ENCODE measurements around the gene EHD2.
"Not testable (repeated sequence)": the region's sequence is repeated elsewhere in the genome, so short reads cannot be mapped to it uniquely, and the experiment has no call there.

Gene EHD2

DNA sequence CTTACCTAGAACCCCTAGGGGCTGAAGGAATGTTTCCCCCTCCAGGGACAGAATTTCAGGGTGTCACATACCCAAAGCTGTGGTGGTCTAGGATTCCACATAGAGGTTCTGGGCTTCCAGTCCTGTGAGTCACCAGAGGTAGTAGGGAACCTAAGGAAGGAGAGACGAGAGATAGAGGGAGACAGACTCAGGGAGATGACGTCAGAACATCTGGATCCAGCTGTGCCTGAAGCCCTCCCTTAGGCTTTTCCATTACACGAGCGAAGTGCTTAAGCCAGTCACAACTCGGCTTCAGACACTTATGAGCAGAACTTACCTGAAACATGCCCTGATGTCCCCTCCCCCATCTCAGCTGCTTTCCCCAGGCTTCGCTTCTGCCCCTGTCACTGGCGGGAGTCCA, 53.4 kb downstream of the EHD2 start:
- DNase-seq (ENCODE audit: low read depth in 1 of 2, low spot score in 1 of 2), result no peak

DNA sequence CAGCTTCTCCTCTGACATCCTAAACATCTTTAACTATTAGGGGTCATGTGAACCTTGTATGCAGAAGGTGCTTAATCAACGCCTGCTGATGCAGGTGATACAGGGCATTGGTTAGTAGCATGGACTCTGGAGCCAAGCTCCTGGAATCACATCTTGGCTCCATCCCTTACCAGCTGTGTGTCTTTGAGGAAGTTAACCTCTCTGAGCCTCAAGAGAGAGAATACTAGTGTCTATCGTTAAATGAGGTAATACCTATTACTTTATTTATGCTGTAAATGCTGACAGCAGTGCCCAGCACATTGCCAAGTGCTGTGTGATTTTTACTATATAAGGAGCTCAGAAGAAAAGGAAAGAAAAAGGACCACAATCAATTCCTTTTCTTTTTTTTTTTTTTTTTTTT, 54.1 kb downstream of the EHD2 start:
- DNase-seq (ENCODE audit: low read depth in 1 of 2, low spot score in 1 of 2), result no peak

DNA sequence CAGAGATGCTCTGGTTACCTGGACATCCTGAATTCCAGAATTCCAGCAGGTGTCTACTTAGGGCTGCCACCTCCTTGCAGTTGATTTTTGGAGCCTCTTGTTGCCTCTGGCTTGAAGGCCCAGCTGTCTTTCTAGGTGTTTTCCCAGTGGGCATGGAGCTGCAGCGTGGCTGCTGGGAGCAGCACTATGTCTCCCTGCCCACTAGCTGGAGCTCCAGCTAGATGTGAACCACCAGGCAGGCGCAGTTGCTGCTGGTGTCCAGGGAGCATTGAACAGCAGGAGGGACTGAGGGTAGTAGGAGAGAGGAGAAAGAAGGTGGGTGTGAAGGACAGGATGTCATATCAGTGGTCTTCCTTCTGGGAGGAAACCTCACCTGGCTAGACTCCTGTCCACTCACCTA, 55.4 kb downstream of the EHD2 start:
- no peak for DNase-seq (ENCODE audit: low read depth in 1 of 2, low spot score in 1 of 2)

DNA sequence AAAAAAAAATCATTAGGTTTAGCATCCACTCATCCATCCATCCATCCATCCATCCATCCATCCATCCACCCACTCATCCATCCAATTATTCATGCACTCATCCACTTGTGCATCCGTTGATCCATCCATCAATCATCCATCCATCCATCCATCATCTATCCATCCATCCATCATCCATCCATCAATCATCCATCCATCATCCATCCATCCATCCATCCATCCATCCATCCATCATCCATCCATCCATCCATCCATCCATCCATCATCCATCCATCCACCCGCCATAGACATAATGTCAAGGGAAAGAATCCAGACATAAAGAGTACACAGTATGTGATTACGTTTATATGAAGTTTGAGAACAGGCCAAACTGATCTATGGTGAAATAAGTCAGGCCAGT, 56.3 kb downstream of the EHD2 start:
- DNase-seq (ENCODE audit: low read depth in 1 of 2, low spot score in 1 of 2), result no peak

DNA sequence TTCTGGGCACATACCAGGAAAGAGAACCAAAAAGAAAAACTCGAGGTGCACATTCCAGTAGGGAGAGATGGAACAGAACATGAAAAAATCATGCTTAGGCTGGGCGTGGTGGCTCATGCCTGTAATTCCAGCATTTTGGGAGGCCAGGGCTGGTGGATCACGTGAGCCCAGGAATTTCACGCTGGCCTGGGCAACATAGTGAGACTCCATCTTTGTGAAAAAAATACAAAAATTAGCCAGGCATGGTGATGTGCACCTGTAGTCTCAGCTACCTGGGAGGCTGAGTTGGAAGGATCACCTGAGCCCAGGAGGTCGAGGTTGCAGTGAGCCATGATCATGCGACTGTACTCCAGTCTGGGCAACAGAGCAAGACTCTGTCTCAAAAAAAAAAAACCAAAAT, 58.1 kb downstream of the EHD2 start:
- not testable (repeated sequence) for DNase-seq (ENCODE audit: low read depth in 1 of 2, low spot score in 1 of 2)

DNA sequence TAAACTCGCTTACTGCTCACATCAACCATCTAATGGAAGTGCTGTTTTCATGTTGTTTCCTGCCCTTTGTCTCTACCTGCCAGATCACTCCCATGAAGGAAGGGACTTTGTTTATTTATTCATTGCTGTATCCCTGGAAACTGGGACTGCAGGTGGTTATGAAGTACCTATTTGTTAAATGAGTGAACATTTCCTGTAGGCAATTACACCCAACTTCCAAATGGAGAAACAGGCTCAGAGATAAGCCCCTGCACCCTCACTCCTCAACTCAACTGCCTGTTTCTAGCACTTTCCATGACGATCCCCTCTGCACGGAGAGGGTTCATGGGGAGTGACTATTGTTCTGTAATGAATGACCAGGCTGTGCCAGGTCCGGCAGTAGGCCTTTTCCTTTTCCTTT, 63.3 kb downstream of the EHD2 start:
- no peak for DNase-seq (ENCODE audit: low read depth in 1 of 2, low spot score in 1 of 2)

DNA sequence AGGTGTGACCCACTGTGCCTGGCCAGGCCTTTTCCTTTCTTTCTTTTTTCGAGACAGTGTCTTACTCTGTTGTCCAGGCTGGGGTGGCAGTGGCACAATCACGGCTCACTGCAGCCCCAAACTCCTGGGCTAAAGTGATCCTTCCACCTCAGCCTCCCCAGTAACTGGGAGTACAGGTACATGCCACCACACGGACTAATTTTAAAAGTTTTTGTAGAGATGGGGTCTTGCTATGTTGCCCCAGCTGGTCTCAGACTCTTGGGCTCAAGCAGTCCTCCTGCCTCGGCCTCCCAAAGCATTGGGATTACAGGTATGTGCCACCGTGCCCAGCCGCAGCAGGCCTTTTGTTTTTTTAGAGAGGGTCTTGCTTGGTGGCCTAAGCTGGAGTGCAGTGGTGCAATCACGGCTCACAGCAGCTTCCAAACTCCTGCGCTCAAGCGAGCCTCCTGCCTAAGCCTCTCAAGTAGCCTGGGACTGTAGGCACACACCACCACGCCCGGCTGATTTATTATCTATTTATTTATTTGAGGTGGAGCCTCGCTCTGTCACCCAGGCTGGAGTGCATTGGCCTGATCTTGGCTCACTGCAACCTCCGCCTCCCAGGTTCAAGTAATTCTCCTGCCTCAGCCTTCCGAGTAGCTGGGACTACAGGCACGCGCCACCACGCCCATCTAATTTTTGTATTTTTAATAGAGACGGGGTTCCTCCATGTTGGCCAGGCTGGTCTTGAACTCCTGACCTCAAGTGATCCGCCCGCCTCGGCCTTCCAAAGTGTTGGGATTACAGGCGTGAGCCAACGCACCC, 64.2 kb downstream of the EHD2 start:
- DNase-seq (ENCODE audit: low read depth in 1 of 2, low spot score in 1 of 2), result not testable (repeated sequence)

DNA sequence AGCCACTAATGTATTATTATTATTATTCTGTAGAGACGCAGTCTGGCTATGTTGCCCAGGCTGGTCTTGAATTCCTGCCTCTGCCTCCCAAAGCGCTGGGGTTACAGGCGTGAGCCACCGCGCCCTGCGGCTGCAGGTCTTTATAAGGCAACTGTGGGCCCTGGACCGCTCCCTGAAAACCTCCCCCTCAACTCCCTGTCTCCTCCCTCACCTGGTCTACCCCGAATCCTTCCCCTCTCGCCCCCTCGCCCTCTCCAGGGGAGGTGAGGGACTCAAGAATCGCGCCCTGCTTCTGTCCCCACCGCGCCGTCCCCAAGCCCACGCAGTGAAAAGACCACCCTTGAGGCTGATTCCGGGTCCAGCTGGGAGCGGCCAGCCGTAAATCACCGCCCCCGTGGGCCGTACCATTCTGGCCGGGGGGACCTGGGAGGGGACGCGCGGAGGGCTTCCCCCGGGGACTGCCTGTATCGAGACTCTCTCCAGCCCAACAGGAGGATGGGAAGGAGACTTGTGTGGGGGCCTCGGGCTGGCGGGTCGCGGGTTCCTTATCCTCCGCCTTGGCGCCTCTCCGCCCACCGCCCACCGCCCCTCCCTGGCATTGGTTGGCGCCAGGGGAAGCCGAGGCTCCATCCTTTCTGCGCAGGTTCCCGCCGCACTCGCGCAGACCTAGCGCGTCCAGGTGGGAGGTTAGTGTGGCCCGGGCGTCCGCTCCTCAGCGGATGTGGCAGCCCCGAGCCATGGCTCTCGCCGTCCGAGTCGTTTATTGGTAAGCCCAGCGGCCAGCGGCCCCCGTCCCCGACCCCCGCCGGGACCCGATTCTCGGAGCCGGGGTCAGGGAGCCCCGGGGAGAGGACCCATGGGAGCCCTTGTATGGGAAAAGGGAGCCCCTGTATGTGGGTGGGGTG, 65.1 kb downstream of the EHD2 start, which contains the start of gene SELENOW:
Gene SELENOW (plus strand): TSS at position 655 of the 905 bp plus-strand sequence. CDS start 83 bp downstream, at position 738.
- peak; percentile 59 to 62 for DNase-seq (ENCODE audit: low read depth in 1 of 2, low spot score in 1 of 2)

DNA sequence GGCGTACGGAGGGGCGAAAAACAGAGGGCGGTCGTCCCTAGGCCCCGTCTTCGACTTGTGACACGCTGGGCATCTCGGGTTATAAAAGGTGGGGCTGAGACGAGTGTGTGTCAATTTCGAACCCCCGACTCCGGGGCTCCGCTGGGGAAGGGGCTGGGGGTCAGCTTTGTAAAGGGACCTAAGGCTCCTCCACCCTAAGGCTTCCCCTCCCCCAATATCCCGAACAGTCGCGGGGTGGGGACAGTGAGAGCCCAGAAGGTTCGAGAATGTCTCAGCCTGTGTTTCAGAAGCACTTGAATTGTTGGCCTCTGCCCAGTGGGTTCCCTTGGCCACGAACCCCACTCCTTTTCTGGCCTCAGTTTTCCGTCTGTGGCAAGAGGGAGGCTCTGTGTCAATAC, 65.7 kb downstream of the EHD2 start:
- DNase-seq (ENCODE audit: low read depth in 1 of 2, low spot score in 1 of 2), result no peak

DNA sequence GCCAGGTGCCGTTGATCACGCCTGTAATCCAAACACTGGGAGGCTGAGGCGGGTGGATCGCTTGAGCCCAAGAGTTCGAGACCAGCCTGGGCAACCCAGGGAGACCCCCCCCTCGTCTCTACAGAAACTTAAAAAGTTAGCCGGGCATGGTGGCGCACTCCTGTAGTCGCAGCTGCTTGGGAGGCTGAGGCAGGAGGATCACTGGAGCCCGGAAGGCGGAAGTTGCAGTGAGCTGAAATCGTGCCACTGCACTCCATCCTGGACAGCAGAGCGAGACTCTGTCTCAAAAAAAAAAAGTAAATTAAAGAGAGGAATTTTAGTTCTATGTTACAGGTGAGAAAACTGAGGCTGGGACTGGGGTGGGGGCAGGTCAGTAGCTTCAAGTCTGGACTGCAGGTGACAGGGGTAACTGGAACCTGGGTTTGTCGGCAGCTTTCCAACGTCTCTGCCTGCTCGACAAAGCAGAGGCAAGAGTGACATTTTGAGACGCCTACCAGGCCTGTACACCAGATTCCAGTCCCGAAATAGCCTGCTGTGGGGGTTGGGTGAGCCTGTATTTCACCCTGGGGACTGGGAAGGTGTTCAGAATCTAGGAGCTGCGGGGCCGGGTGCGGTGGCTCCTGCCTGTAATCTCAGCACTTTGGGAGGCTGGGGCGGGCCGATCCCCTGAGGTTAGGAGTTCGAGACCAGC, 66.4 kb downstream of the EHD2 start:
- no peak for DNase-seq (ENCODE audit: low read depth in 1 of 2, low spot score in 1 of 2)

DNA sequence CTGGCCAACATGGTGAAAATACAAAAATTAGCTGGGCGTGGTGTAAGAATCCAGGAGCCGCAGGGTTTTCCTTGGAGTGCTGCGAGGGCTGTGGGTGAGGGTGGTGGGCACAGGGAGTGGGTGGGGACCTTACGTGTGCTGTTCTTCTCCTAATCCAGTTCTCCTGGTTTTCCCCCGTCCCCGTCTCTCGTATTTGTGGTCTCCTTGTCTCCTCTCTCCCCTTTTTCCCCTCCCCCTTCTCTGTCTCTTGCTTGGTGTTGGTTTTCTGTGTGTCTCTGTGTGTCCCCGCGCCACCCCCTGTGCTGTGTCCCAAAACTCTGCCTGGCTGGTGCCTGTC, 67.0 kb downstream of the EHD2 start:
- DNase-seq (ENCODE audit: low read depth in 1 of 2, low spot score in 1 of 2), result no peak

DNA sequence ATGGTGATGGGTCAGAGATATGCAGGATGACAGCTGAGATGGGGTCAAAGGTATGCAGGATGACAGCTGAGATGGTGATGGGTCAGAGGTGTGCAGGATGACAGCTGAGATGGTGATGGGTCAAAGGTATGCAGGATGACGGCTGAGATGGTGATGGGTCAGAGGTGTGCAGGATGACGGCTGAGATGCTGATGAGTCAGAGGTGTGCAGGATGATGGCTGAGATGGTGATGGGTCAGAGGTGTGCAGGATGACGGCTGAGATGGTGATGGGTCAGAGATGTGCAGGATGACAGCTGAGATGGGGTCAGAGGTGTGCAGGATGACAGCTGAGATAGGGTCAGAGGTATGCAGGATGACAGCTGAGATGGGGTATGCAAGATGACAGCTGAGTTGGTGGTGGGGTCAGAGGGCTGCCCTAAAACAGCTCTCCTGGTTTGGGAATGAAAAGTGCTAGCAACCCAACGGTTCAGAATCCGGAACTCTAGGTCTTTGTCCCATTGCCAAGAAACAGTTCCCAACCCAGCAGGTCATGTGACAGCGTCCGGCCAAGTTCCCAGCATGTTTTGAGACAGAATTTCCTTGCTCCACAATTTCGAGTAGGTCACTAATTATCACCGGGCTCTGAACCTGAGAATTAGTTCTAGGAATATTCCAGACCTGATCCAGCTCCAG, 68.5 kb downstream of the EHD2 start:
- DNase-seq (ENCODE audit: low read depth in 1 of 2, low spot score in 1 of 2), result no peak

DNA sequence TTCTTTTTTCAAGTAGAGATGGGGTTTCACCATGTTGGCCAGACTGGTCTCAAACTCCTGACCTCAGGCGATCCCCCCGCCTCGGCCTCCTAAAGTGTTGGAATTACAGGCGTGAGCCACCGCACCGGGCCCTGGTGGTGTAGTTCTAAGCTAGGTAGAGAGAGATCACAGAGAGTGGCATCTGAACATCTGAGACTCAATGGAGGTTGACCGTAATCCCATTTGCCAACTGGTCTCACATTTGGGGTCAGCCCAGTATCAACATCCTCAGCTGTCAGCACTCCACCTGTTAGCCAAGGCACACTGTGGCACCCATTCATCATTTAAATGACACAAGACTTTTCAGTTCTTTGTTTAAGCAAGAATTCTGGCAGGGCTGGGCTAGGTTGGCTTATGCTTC, 73.3 kb downstream of the EHD2 start:
- DNase-seq (ENCODE audit: low read depth in 1 of 2, low spot score in 1 of 2), result no peak

DNA sequence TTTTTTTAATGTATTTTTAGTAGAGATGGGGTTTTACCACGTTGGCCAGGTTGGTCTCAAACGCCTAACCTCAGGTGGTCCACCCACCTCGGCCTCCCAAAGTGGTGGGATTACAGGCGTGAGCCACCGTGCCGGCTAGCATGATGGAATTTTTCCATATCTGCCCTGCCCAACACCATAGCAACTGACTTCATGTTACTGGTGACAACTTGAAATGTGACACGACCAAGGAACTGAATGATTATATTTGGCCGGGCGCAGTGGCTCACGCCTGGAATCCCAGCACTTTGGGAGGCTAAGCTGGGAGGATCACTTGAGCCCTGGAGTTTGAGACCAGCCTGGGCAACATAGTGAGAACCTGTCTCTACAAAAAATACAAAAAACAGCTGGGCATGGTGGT, 74.1 kb downstream of the EHD2 start:
- not testable (repeated sequence) for DNase-seq (ENCODE audit: low read depth in 1 of 2, low spot score in 1 of 2)

DNA sequence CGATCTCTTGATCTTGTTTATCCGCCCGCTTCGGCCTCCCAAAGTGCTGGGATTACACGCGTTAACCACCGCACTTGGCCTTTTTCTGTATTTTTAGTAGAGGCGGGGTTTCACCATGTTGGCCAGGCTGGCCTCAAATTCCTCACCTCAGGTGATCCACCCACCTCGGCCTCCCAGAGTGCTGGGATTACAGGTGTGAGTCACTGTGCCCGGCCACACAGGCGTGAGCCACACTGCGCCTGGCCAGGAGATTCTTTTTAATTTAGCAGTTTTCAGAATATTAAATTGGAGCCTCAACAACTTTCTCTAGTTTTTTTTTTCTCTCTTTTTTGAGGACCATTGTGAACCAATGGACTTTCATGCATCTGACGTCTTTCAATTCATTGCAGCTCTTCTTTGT, 76.6 kb downstream of the EHD2 start:
- DNase-seq (ENCODE audit: low read depth in 1 of 2, low spot score in 1 of 2), result not testable (repeated sequence)

DNA sequence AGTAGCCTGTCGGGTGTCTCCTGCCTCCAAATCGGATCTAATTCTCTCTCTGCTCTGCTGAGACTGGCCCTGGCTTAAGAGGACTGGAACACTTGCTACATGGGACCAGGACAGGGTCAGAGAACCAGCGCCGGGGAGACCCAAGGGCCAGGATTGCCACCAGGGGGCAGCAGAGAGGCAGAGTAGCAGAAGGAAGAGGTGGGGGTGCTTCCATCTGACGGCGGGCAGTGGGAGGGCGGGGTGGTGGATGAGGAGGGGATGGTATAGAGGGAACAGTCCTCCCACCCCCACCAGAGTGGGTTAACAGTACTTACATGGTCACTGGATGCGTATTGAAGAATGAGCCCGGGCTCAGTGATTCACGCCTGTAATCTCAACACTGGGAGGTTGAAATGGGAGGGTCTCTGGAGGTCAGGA, 77.2 kb downstream of the EHD2 start:
- peak; percentile 77 to 84 for DNase-seq (ENCODE audit: low read depth in 1 of 2, low spot score in 1 of 2)

DNA sequence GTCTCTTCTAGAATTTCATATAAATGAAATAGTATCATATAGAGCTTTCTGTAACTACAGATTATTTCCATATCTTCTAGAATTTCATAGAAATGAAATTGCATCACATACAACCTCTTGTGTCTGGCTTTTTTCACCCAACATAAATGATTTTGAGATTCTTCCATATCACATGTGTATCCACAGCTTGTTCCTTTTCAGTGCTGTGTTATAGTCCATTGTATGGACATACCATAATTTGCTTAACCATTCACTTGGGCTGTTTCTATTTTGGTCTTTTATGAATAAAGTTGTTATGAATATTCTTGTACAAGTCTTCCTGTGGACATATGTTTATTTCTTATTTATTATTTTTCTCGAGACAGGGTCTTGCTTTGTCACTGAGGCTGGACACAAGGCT, 79.4 kb downstream of the EHD2 start:
- no peak for DNase-seq (ENCODE audit: low read depth in 1 of 2, low spot score in 1 of 2)
